MM.1S (cell line): ENCODE results near the gene TENT4A.

Experiments used
- DNase-seq: peaks from one replicate; pipeline ENCODE4 v3.0.0-alpha.2; 2015
- H2AFZ ChIP-seq: fragments of 300-600 bp; sonication (generic); 2 replicates; pipeline ENCODE4 v1.6.0; 2016; ENCODE audit warnings: antibody characterized with exemption, low read length
- H3F3A ChIP-seq: fragments of 300-600 bp; sonication (generic); 2 replicates; pipeline ENCODE4 v1.6.1; 2016; ENCODE audit warnings: mild to moderate bottlenecking, antibody characterized with exemption, low read length, moderate library complexity, mixed read lengths; ENCODE audit not compliant: insufficient read depth
- H3K27ac ChIP-seq: fragments of 300-600 bp; sonication (generic); 2 replicates; pipeline ENCODE4 v1.5.1; 2016; ENCODE audit warnings: mild to moderate bottlenecking, low read length
- H3K27me3 ChIP-seq: fragments of 300-600 bp; sonication (generic); replicated peaks from 2 replicates; pipeline ENCODE4 v1.6.0; 2016; ENCODE audit warnings: low read length; ENCODE audit not compliant: insufficient read depth
- H3K36me3 ChIP-seq: fragments of 300-600 bp; sonication (generic); replicated peaks from 2 replicates; pipeline ENCODE4 v1.6.1; 2016; ENCODE audit warnings: mild to moderate bottlenecking, low read length, mixed read lengths; ENCODE audit not compliant: insufficient read depth
- H3K4me1 ChIP-seq: fragments of 300-600 bp; sonication (generic); 2 replicates; pipeline ENCODE4 v1.6.1; 2016; ENCODE audit warnings: low read length, mixed read lengths
- H3K4me2 ChIP-seq: fragments of 300-600 bp; sonication (generic); 2 replicates; pipeline ENCODE4 v1.6.0; 2016; ENCODE audit warnings: low read depth, low read length
- H3K4me3 ChIP-seq: fragments of 300-600 bp; sonication (generic); 2 replicates; pipeline ENCODE4 v1.5.1; 2016; ENCODE audit warnings: low read length, mixed read lengths
- H3K79me2 ChIP-seq: fragments of 300-600 bp; sonication (generic); 2 replicates; pipeline ENCODE4 v1.6.1; 2016; ENCODE audit warnings: mixed run types, low read length, mixed read lengths
- H3K9ac ChIP-seq: fragments of 300-600 bp; sonication (generic); 2 replicates; pipeline ENCODE4 v1.6.1; 2016; ENCODE audit warnings: low read length, mixed read lengths
- H3K9me2 ChIP-seq: fragments of 300-600 bp; sonication (generic); replicated peaks from 2 replicates; pipeline ENCODE4 v1.6.1; 2016; ENCODE audit warnings: mild to moderate bottlenecking, low read length, mixed read lengths; ENCODE audit not compliant: insufficient read depth
- H3K9me3 ChIP-seq: fragments of 300-600 bp; sonication (generic); replicated peaks from 2 replicates; pipeline ENCODE4 v1.6.1; 2016; ENCODE audit warnings: mild to moderate bottlenecking, low read length, mixed read lengths; ENCODE audit not compliant: insufficient read depth
- H4K20me1 ChIP-seq: fragments of 300-600 bp; sonication (generic); 2 replicates; pipeline ENCODE4 v1.6.1; 2016; ENCODE audit warnings: mild to moderate bottlenecking, low read length, moderate library complexity, mixed read lengths; ENCODE audit not compliant: insufficient read depth
- CTCF ChIP-seq: fragments of 300-600 bp; sonication (generic); IDR thresholded peaks from 2 replicates; pipeline ENCODE4 v1.5.1; 2016; ENCODE audit warnings: antibody characterized with exemption, low read length, mixed read lengths
- EZH2 ChIP-seq: fragments of 300-600 bp; sonication (generic); optimal IDR thresholded peaks from 2 replicates; pipeline ENCODE3; 2017; ENCODE audit warnings: low read depth, mild to moderate bottlenecking, antibody characterized with exemption, low read length, mixed read lengths
- EZH2phosphoT487 ChIP-seq: fragments of 300-600 bp; sonication (generic); IDR thresholded peaks from 2 replicates; pipeline ENCODE4 v1.6.1; 2018; ENCODE audit warnings: antibody characterized with exemption, low read length

TENT4A gene

GRCh38 chr5:6740586-6741150, 27.4 kb downstream of the TENT4A start:
- Histone ChIP-seq H3K79me2 (peaks cover 82% of the 10 kb centered on the region), H3K9ac (no peak overlapping the region), H3K4me2 (no peak overlapping the region), H3K9me2 (no peaks in the 10 kb centered on the region), H3K4me3 (no peak overlapping the region), H3K9me3 (no peaks in the 10 kb centered on the region), H3F3A (0 out of 2 replicates have a peak, but pooled peaks cover 5% of the 10 kb centered on the region), H3K36me3 (no peaks in the 10 kb centered on the region), H3K4me1 (peaks cover 17% of the 10 kb centered on the region), H4K20me1 (no peaks in the 10 kb centered on the region), H3K27ac (no peak overlapping the region), H3K27me3 (no peaks in the 10 kb centered on the region), H2AFZ (no peak overlapping the region)
- DNase-seq: no peak
- no peak for TF ChIP-seq EZH2
- no peak for TF ChIP-seq EZH2phosphoT487
- no peak for TF ChIP-seq CTCF

GRCh38 chr5:6742081-6742758, 29.0 kb downstream of the TENT4A start:
- Histone ChIP-seq H3K79me2 (peaks cover 81% of the 10 kb centered on the region), H3K27me3 (no peaks in the 10 kb centered on the region), H3K4me1 (peaks cover 5% of the 10 kb centered on the region), H3K36me3 (peaks cover under 1% of the 10 kb centered on the region; the same call in 1 of the 2 replicates), H3K4me3 (no peak overlapping the region), H3K9me2 (no peaks in the 10 kb centered on the region), H3F3A (0 out of 2 replicates have a peak, but pooled peaks cover under 1% of the 10 kb centered on the region), H3K9me3 (no peaks in the 10 kb centered on the region), H2AFZ (no peak overlapping the region), H3K27ac (no peak overlapping the region), H3K4me2 (no peak overlapping the region), H4K20me1 (no peaks in the 10 kb centered on the region), H3K9ac (no peak overlapping the region)
- DNase-seq: no peak
- TF ChIP-seq CTCF: no peak
- TF ChIP-seq EZH2phosphoT487: no peak
- no peak for TF ChIP-seq EZH2

- no peak overlapping the region for H3K4me2 ChIP-seq
Measured at GRCh38 chr5:6743161-6743560, 29.9 kb downstream of the TENT4A start.

More at GRCh38 chr5:6743161-6743560, 29.9 kb downstream of the TENT4A start:
- Histone ChIP-seq H3K9me2 (no peaks in the 10 kb centered on the region), H2AFZ (no peak overlapping the region), H3K9me3 (no peaks in the 10 kb centered on the region), H3K36me3 (peaks cover 8% of the 10 kb centered on the region; the same call in 1 of the 2 replicates), H3F3A (no peaks in the 10 kb centered on the region), H3K27ac (no peak overlapping the region), H3K4me1 (no peaks in the 10 kb centered on the region), H3K9ac (no peak overlapping the region), H4K20me1 (no peaks in the 10 kb centered on the region), H3K79me2 (peaks cover 81% of the 10 kb centered on the region), H3K4me3 (no peak overlapping the region), H3K27me3 (no peaks in the 10 kb centered on the region)
- no peak for DNase-seq
- TF ChIP-seq EZH2phosphoT487 (no peak), CTCF (no peak), EZH2 (no peak)
